ENCODE results near the gene ADGRL1. TPM values are rescaled to one million over a fixed set of nuclear protein-coding genes. Genes with fewer than 3 reads are reported as not detected.

Gene ADGRL1
- total and polyA plus RNA-seq, 10 of the 15 experiments (the other 5 are each of a cell fraction or from before 2014, with no cell fraction given) = 0.05 to 4.8 (median 0.71) TPM

DNA sequence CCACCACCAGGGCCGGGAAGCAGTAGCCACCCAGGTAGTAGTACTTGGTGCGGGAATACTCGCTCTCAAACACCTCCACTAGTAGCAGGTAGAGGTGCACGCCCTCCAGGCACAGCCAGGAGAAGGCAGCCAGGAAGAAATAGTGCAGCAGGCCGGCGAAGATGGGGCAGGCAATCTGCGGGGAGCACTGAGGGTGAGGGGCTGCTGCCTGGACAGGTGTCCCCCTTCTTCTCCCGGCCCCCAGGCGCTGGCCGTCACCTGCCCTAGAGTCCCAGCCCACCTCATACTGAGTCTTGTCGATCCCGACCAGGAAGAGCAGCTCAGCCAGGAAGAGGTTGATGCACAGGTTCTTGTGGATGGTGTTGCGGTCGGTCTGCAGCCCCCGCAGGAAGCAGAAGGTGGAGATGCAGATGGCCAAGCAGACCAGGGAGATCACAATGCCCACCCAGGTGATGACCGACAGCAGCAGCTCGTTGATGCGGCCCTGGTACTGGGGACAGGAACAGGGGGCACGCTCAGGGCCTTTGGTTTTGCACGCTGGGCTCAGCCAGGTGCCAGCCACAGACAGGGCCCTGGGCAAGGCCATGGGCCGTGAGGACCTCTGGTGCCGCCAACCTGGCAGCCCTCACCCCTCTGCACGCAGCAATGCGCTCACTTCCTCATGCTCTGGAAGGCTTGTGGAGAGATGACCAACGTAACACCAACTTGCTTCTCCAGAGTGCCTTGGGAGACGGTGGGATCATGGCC is 48.8 kb downstream of the ADGRL1 start:
- BruUV-seq (replicated peaks) = TSS peak; percentile 29
- CTCF ChIA-PET = interaction anchor here (2.2 kb wide), 1 partner anchor 21 kb away, joined by 7 read pairs; the partner anchor contains the start of gene ASF1B
- DNase-seq (ENCODE audit: low read depth, low spot score) (no peak), ATAC-seq (no peak), FAIRE-seq (no peak)
- no peak overlapping the region for H3K4me2 ChIP-seq (ENCODE audit: control insufficient read depth, insufficient read depth)
- no peaks in the 10 kb centered on the region for H3K36me3 ChIP-seq (ENCODE audit: control insufficient read depth in 2 of 2, insufficient read depth in 2 of 2, low read length in 1 of 2)
- H3K9ac ChIP-seq (ENCODE audit: control insufficient read depth, insufficient read depth, low read length) = no peak overlapping the region
- RAD21 ChIA-PET (ENCODE audit: unreplicated experiment) = no interaction called here
- SMC1A ChIA-PET (ENCODE audit: uncharacterized antibody, unreplicated experiment) = no interaction called here
- no peaks in the 10 kb centered on the region for H3K27me3 ChIP-seq (replicated peaks in 1 of 2; ENCODE audit: control insufficient read depth in 2 of 2, insufficient read depth in 2 of 2, low read length in 1 of 2)
- no peak for TF ChIP-seq HCFC1 (IDR thresholded peaks at IDR 0.05; ENCODE audit: low read length)
- no peak for TF ChIP-seq GATAD2B (conservative IDR thresholded peaks at IDR 0.05; ENCODE audit: low read depth)
- TF ChIP-seq POLR2A (IDR thresholded peaks at IDR 0.05; ENCODE audit: low read depth, low read length) = no peak
- no peak for TF ChIP-seq CHD1 (IDR thresholded peaks at IDR 0.05; ENCODE audit: low read depth, low read length)
- TF ChIP-seq MXI1 (IDR thresholded peaks at IDR 0.05; ENCODE audit: low read depth, low read length) = no peak
- TF ChIP-seq, protein P1, sequence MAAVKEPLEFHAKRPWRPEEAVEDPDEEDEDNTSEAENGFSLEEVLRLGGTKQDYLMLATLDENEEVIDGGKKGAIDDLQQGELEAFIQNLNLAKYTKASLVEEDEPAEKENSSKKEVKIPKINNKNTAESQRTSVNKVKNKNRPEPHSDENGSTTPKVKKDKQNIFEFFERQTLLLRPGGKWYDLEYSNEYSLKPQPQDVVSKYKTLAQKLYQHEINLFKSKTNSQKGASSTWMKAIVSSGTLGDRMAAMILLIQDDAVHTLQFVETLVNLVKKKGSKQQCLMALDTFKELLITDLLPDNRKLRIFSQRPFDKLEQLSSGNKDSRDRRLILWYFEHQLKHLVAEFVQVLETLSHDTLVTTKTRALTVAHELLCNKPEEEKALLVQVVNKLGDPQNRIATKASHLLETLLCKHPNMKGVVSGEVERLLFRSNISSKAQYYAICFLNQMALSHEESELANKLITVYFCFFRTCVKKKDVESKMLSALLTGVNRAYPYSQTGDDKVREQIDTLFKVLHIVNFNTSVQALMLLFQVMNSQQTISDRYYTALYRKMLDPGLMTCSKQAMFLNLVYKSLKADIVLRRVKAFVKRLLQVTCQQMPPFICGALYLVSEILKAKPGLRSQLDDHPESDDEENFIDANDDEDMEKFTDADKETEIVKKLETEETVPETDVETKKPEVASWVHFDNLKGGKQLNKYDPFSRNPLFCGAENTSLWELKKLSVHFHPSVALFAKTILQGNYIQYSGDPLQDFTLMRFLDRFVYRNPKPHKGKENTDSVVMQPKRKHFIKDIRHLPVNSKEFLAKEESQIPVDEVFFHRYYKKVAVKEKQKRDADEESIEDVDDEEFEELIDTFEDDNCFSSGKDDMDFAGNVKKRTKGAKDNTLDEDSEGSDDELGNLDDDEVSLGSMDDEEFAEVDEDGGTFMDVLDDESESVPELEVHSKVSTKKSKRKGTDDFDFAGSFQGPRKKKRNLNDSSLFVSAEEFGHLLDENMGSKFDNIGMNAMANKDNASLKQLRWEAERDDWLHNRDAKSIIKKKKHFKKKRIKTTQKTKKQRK (IDR thresholded peaks at IDR 0.05; ENCODE audit: low read depth, low read length) = no peak
- TF ChIP-seq TCF12 (IDR thresholded peaks at IDR 0.05; ENCODE audit: low read depth, low read length) = no peak
- no peak for TF ChIP-seq ASH2L (IDR thresholded peaks at IDR 0.05; ENCODE audit: borderline replicate concordance, low read depth)
- TF ChIP-seq SIN3A (IDR thresholded peaks at IDR 0.05; ENCODE audit: low read depth, low read length) = no peak
- no peak for TF ChIP-seq RBBP5 (conservative IDR thresholded peaks at IDR 0.05)
- TF ChIP-seq NR2F1 (conservative IDR thresholded peaks at IDR 0.05) = no peak
- TF ChIP-seq CREB1 (IDR thresholded peaks at IDR 0.05; ENCODE audit: low read depth) = no peak
- no peak for TF ChIP-seq TARDBP (IDR thresholded peaks at IDR 0.05; ENCODE audit: borderline replicate concordance)
- TF ChIP-seq, protein P2, sequence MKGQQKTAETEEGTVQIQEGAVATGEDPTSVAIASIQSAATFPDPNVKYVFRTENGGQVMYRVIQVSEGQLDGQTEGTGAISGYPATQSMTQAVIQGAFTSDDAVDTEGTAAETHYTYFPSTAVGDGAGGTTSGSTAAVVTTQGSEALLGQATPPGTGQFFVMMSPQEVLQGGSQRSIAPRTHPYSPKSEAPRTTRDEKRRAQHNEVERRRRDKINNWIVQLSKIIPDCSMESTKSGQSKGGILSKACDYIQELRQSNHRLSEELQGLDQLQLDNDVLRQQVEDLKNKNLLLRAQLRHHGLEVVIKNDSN (IDR thresholded peaks at IDR 0.05; ENCODE audit: borderline replicate concordance, extremely low read length, insufficient read depth, low read depth, low read length) = no peak
- intact Hi-C loops (cut with micrococcal nuclease; ENCODE audit: unreplicated experiment) (no loop called here), in situ Hi-C loops (cut with MboI) (no loop called here)
- POLR2A ChIA-PET = no interaction called here
- H2AFZ ChIP-seq (ENCODE audit: control insufficient read depth, low read depth, low read length) = no peak overlapping the region
- WGBS (ENCODE audit: insufficient coverage, insufficient replicate concordance, low lambda C conversion rate, missing lambda C conversion rate) = 81% methylated on average over 23 of the region's 26 CpGs
- no peaks in the 10 kb centered on the region for H3K9me3 ChIP-seq (replicated peaks; ENCODE audit: control insufficient read depth, insufficient read depth, low read length)
- H3K27ac ChIP-seq (ENCODE audit: control insufficient read depth, insufficient read depth) = no peak overlapping the region
- no peaks in the 10 kb centered on the region for H3K79me2 ChIP-seq (ENCODE audit: control insufficient read depth, insufficient read depth, low read length)
- no peaks in the 10 kb centered on the region; the same call in 1 of the 2 replicates for H4K20me1 ChIP-seq (ENCODE audit: control insufficient read depth, insufficient read depth)
- H3K4me3 ChIP-seq = no peak overlapping the region
- no peaks in the 10 kb centered on the region for H3K4me1 ChIP-seq (ENCODE audit: control insufficient read depth, insufficient read depth, low read length)

Measured in GM12878 (cell line).